Ishikawa (cell line): ENCODE data around the gene EIF6.

Experiments used
- CEBPB ChIP-seq: IDR thresholded peaks from 2 replicates; pipeline ENCODE4 v1.6.1; 2012
- CREB1 ChIP-seq: IDR thresholded peaks from 2 replicates; pipeline ENCODE4 v1.6.1; 2012; ENCODE audit warnings: low read depth
- FOXM1 ChIP-seq: IDR thresholded peaks from 2 replicates; pipeline ENCODE4 v1.6.1; 2012; ENCODE audit warnings: low read depth, borderline replicate concordance
- MAX ChIP-seq: IDR thresholded peaks from 2 replicates; pipeline ENCODE4 v1.6.1; 2012
- NFIC ChIP-seq: IDR thresholded peaks from 2 replicates; pipeline ENCODE4 v1.6.1; 2012
- TAF1 ChIP-seq: IDR thresholded peaks from 2 replicates; pipeline ENCODE4 v1.6.1; 2012; ENCODE audit warnings: low read depth, mild to moderate bottlenecking
- TEAD4 ChIP-seq: IDR thresholded peaks from 2 replicates; pipeline ENCODE4 v1.6.1; 2012

DNA sequence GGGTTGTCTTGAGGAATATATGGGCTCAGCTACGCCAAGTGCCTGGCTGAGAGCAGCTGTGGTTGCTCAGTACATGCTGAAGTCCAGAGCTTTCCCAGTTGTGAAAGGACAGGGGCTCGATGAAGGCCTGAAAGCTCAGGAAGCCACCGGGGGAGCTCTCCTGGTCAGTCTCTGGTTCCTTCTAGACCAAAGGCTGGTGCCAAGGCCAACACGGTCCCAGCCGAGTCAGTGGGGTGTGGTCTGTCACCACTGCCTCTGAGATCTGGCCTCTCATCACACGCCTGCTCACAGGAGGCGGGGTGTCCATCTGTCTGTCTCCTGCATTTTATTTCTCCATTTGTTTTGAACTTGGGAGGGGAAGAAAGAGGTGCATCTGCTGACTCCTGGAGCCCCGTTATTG, 12.6 kb upstream of the EIF6 start:
- TF ChIP-seq TEAD4 (no peak), FOXM1 (no peak), MAX (no peak), NFIC (no peak), CEBPB (no peak), TAF1 (no peak), CREB1 (no peak)
